Astrocyte (in vitro differentiated cells and primary cell): Measurements from ENCODE around the gene HPN. TPM values are rescaled to one million over a fixed set of nuclear protein-coding genes. Genes with fewer than 3 reads are reported as not detected.

Source experiments
- DNase-seq: peaks from one replicate; pipeline ENCODE4 v3.0.0-alpha.2; 2010; ENCODE audit warnings: low read depth
- FAIRE-seq: peaks from 2 replicates; lab custom pipeline; 2011; peaks lifted over from hg19 to GRCh38; lab: Jason Lieb, UNC
- H2AFZ ChIP-seq: 2 replicates; pipeline ENCODE4 v1.6.0; 2012; ENCODE audit warnings: low read depth, low read length, inconsistent platforms
- H3K27ac ChIP-seq: 2 replicates; pipeline ENCODE4 v1.5.1; 2011; ENCODE audit warnings: low read depth, low read length, inconsistent platforms
- H3K27me3 ChIP-seq: 2 replicates; pipeline ENCODE4 v1.6.0; 2011; ENCODE audit warnings: low read length, inconsistent platforms; ENCODE audit not compliant: insufficient read depth
- H3K36me3 ChIP-seq: 2 replicates; pipeline ENCODE4 v1.5.1; 2011; ENCODE audit warnings: low read length, inconsistent platforms; ENCODE audit not compliant: insufficient read depth
- H3K4me1 ChIP-seq: 2 replicates; pipeline ENCODE4 v1.5.1; 2011; ENCODE audit warnings: low read length, inconsistent platforms; ENCODE audit not compliant: insufficient read depth
- H3K4me2 ChIP-seq: 2 replicates; pipeline ENCODE4 v1.6.0; 2012; ENCODE audit warnings: low read length, inconsistent platforms
- H3K4me3 ChIP-seq: 2 replicates; pipeline ENCODE4 v1.5.1; 2011; ENCODE audit warnings: low read depth, mild to moderate bottlenecking, low read length, inconsistent platforms; ENCODE audit not compliant: insufficient read depth
- H3K79me2 ChIP-seq: 2 replicates; pipeline ENCODE4 v1.6.0; 2012; ENCODE audit warnings: mild to moderate bottlenecking, low read length, inconsistent platforms; ENCODE audit not compliant: insufficient read depth
- H3K9ac ChIP-seq: 2 replicates; pipeline ENCODE4 v1.6.0; 2012; ENCODE audit warnings: mild to moderate bottlenecking, low read length, inconsistent platforms
- H3K9me3 ChIP-seq: 2 replicates; pipeline ENCODE4 v1.5.1; 2012; ENCODE audit warnings: low read depth, mild to moderate bottlenecking, low read length, inconsistent platforms; ENCODE audit not compliant: insufficient read depth
- H4K20me1 ChIP-seq: 2 replicates; pipeline ENCODE4 v1.6.0; 2012; ENCODE audit warnings: low read length, inconsistent platforms; ENCODE audit not compliant: insufficient read depth
- H3K27ac Mint-ChIP-seq: one replicate; pipeline ENCODE4 v1.8.0; 2021; ENCODE audit warnings: mild to moderate bottlenecking, mixed read lengths; ENCODE audit not compliant: unreplicated experiment
- H3K27me3 Mint-ChIP-seq: one replicate; pipeline ENCODE4 v1.8.0; 2021; ENCODE audit warnings: low read depth, mixed read lengths; ENCODE audit not compliant: unreplicated experiment
- H3K36me3 Mint-ChIP-seq: one replicate; pipeline ENCODE4 v1.8.0; 2021; ENCODE audit warnings: low read depth, mixed read lengths; ENCODE audit not compliant: unreplicated experiment
- H3K4me1 Mint-ChIP-seq: one replicate; pipeline ENCODE4 v1.8.0; 2021; ENCODE audit warnings: low read depth, mixed read lengths; ENCODE audit not compliant: unreplicated experiment
- H3K4me3 Mint-ChIP-seq: one replicate; pipeline ENCODE4 v1.8.0; 2021; ENCODE audit warnings: mild to moderate bottlenecking, moderate library complexity, mixed read lengths; ENCODE audit not compliant: unreplicated experiment
- H3K9me3 Mint-ChIP-seq: one replicate; pipeline ENCODE4 v1.8.0; 2021; ENCODE audit warnings: mild to moderate bottlenecking, mixed read lengths; ENCODE audit not compliant: unreplicated experiment
- CTCF ChIP-seq: IDR thresholded peaks from 2 replicates; pipeline ENCODE4 v1.5.1; 2011; ENCODE audit warnings: low read depth, mild to moderate bottlenecking, inconsistent platforms, low read length, moderate library complexity; ENCODE audit not compliant: insufficient read depth
- EZH2 ChIP-seq: IDR thresholded peaks from 2 replicates; pipeline ENCODE4 v1.6.1; 2012; ENCODE audit warnings: mild to moderate bottlenecking, low read length, inconsistent platforms; ENCODE audit not compliant: insufficient read depth
- total RNA-seq: library from RNA; stranded (reverse); gene quantifications from 2 replicates; pipeline ENCODE4 v1.2.1, GENCODE V29; 2021

HPN gene
- total RNA-seq, 1 donor from 2014 or later = 0.73 TPM

- peaks cover 33% of the 10 kb centered on the region for H3K27me3 Mint-ChIP-seq
- DNase-seq = no peak
- no peaks in the 10 kb centered on the region for H3K4me1 Mint-ChIP-seq
- no peak overlapping the region for H3K27ac Mint-ChIP-seq
- Histone ChIP-seq H3K4me1 (peaks cover 3% of the 10 kb centered on the region), H3K9me3 (no peaks in the 10 kb centered on the region), H2AFZ (no peak overlapping the region), H3K79me2 (no peaks in the 10 kb centered on the region), H3K27ac (no peak overlapping the region), H3K36me3 (no peaks in the 10 kb centered on the region), H3K27me3 (peaks cover 2% of the 10 kb centered on the region), H3K4me2 (no peak overlapping the region), H4K20me1 (no peaks in the 10 kb centered on the region), H3K9ac (no peak overlapping the region), H3K4me3 (no peak overlapping the region)
- TF ChIP-seq CTCF (peak; percentile 95), EZH2 (no peak)
- FAIRE-seq = no peak
- no peaks in the 10 kb centered on the region for H3K36me3 Mint-ChIP-seq
- H3K9me3 Mint-ChIP-seq = no peaks in the 10 kb centered on the region
- H3K4me3 Mint-ChIP-seq = no peak overlapping the region
These were observed 3.0 kb downstream of the HPN start for GRCh38 chr19:35044317-35045117.

- no peak overlapping the region for H3K27ac ChIP-seq
- H3K4me1 ChIP-seq = peaks cover 2% of the 10 kb centered on the region
- no peak overlapping the region for H3K4me2 ChIP-seq
- H3K9ac ChIP-seq = no peak overlapping the region
- no peaks in the 10 kb centered on the region for H3K9me3 ChIP-seq
- FAIRE-seq = no peak
- no peak overlapping the region for H3K4me3 ChIP-seq
- H3K27me3 ChIP-seq = peaks cover 2% of the 10 kb centered on the region
- DNase-seq = no peak
- no peak overlapping the region for H3K27ac Mint-ChIP-seq
- peaks cover 32% of the 10 kb centered on the region for H3K27me3 Mint-ChIP-seq
- no peaks in the 10 kb centered on the region for H3K9me3 Mint-ChIP-seq
- H3K4me3 Mint-ChIP-seq = no peak overlapping the region
- no peaks in the 10 kb centered on the region for H3K36me3 ChIP-seq
- TF ChIP-seq EZH2 = no peak
- peak; percentile 23 for TF ChIP-seq CTCF
- H4K20me1 ChIP-seq = no peaks in the 10 kb centered on the region
- no peaks in the 10 kb centered on the region for H3K36me3 Mint-ChIP-seq
- no peaks in the 10 kb centered on the region for H3K4me1 Mint-ChIP-seq
- H2AFZ ChIP-seq = no peak overlapping the region
- H3K79me2 ChIP-seq = no peaks in the 10 kb centered on the region
These were observed 4.3 kb downstream of the HPN start for GRCh38 chr19:35045667-35046300.

- Histone ChIP-seq H3K27me3 (peaks cover 2% of the 10 kb centered on the region), H4K20me1 (no peaks in the 10 kb centered on the region), H3K79me2 (no peaks in the 10 kb centered on the region), H3K9me3 (no peaks in the 10 kb centered on the region), H3K4me2 (no peak overlapping the region), H3K4me3 (no peak overlapping the region), H3K4me1 (no peaks in the 10 kb centered on the region), H3K9ac (no peak overlapping the region), H3K36me3 (no peaks in the 10 kb centered on the region), H3K27ac (no peak overlapping the region), H2AFZ (no peak overlapping the region)
- H3K9me3 Mint-ChIP-seq = no peaks in the 10 kb centered on the region
- no peak for TF ChIP-seq CTCF
- no peak for TF ChIP-seq EZH2
- H3K27ac Mint-ChIP-seq = no peak overlapping the region
- no peaks in the 10 kb centered on the region for H3K4me1 Mint-ChIP-seq
- H3K4me3 Mint-ChIP-seq = no peak overlapping the region
- FAIRE-seq (no peak), DNase-seq (no peak)
- H3K36me3 Mint-ChIP-seq = no peaks in the 10 kb centered on the region
- H3K27me3 Mint-ChIP-seq = peaks cover 32% of the 10 kb centered on the region
These were observed 4.9 kb downstream of the HPN start for GRCh38 chr19:35046461-35046860.
